Activated gamma-delta T cell treated with anti-CD3 and anti-CD28 coated beads, Interleukin-2, amount 50 U/mL, for 16 hours (primary cell): ENCODE data around the gene PRPF6.
A peak's percentile ranks its signal among the peaks of the same experiment; 100 is the strongest.

Source experiments
- DNase-seq: peaks from one replicate; pipeline ENCODE4 v3.0.0-alpha.2; 2020; ENCODE audit warnings: low read depth

The PRPF6 gene

GRCh38 chr20:63980806-63981728, at the start of gene PRPF6:
Gene PRPF6 (plus strand): TSS chr20:63981132. CDS start chr20:63981246, 114 bp downstream.
- peak; percentile 93 for DNase-seq

GRCh38 chr20:63931735-63932134, 49.2 kb upstream of the PRPF6 start:
- no peak for DNase-seq

DNA sequence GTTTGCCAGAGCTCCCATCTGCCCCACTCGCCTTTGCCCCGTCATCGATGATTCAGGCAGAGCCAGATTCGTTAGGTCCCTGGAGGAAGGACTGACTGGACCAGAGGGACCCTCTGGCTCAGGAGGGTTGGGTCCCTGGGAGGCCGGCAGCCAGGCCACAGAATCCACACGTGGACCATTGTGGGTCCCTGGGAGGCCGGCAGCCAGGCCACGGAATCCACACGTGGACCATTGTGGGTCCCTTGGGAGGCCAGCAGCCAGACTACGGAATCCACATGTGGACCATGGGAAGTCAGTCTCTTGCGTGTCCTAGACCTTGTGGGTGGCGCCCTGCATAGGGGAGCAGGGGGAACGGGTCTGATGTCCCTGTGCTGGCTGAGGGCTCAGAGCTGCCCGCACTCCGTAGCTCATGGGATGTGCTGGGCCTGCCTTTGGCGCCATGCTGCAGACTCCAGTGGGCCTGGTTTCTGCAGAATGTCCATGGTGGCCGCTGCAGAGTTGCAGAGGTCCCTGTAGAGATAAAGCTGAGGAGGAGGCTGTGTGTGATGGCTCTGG, 48.2 kb upstream of the PRPF6 start:
- DNase-seq, result no peak

DNA sequence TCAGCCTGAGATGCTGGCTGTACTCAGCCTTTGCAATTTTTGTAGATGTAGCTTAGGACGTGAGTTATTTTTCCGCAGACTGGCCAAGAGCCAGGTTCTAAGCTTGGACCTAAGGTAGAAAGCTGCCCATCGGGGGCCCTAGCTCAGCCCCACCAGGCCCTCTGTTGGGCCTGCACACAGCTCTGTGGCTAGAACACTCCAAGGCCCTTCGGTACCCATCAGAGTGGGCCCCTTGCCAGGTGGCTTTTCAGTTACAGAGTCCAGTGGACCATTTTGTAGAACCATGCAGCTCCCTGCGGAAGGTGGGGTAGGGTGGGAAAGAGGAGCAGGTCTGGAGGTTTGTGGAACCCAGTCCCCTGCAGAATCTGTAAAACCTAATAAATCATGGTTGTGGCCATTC, 47.3 kb upstream of the PRPF6 start:
- no peak for DNase-seq

DNA sequence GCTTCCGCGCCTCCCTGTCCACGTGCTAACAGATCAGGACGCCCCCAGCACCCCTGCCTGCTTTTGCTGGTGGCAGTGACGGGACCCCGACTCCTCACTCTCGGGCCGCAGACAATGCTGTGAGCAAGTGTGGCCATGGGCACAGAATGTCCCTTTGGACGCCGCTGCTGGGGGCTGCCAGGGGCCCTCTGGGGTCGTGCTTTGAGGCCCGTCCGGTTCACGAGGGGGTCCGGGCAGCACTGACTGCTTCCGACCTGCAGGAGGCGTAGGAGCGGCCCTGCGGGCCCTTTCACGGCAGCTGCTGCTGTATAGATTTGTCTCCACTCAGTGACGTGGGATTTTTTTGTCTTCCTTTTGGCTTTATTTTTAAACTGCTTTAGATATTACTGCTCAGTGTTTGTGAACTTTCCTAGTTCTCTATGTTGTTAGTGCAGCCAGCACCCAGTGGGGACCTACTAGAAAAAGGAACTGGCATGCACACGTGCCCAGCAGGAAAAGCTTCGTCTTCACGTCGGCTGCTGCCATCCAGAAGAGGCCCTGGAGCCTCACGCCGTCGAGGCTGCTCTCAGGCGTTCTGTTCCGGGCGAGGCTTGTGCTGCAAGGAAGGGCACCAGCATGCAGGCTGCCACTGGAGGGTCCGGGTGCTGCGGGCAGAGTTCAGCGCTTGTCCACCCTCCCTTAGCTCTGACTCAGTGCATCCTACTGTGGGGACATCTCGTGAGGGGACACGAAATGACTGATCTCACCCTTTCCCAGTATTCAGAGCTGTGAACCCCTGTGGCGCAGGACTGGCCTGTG, 46.5 kb upstream of the PRPF6 start:
- no peak for DNase-seq

DNA sequence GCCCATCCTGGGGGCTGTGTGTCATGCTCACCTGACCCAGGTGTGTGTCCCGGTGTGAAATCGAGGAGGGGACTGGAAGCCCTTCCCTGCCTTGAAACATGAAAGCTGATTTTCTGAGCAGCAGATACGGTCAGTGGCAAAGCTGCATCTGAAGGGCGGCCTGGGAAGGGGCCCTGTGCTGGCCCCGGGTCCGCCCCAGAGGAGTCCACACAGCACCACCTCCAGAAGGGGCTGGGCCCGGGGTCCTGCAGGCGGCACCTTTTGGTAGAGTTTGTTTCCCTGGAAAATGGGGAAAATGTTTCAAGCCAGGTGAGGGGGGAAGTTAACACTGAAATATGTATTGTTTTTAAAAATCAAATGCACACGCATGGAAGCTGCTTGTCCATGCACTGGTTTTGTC, 45.5 kb upstream of the PRPF6 start:
- DNase-seq, result no peak

GRCh38 chr20:63937596-63937995, 43.3 kb upstream of the PRPF6 start:
- DNase-seq, result no peak

DNA sequence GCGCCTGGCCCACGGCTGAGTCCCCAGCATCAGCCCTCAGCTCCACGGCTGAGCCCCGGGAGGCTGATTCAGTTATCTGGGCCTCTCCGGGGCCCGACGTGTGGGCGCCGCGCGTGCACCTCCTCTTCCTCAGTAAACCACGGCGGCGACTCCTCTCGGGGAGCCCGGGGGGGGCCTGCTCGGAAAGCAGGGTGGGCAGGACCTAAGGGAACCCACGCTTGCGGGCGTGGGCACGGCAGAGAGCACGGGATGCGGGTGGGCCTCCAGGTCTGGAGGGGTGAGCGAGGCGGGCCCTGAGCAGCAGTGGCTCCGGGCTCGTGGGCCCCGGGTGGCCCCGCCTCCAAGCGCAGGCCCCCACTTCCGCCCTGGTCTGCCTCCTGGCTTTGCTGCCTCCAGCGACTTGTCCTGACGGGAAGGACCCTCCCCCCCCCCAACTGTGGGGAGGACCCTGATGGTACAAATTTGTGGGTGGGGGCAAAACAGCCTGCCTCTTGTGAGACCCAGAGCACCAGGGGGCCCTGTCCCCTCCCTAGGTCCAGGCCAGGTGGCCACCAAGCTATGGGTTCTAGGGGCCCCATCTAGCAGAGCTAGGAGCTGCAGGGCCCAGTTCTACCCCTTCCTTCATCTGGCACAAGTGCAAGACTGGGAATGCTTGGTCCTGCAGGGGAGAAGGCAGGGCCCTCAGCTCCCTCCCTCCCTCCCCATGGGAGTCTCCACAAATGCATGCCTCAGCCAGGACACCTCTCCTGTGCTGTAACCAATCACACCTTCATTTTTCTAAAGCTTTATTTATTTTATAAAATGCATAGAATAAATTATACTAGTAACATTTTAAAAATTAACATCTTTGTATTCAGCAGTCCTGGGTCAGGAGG, 41.6 kb upstream of the PRPF6 start:
- no peak for DNase-seq

DNA sequence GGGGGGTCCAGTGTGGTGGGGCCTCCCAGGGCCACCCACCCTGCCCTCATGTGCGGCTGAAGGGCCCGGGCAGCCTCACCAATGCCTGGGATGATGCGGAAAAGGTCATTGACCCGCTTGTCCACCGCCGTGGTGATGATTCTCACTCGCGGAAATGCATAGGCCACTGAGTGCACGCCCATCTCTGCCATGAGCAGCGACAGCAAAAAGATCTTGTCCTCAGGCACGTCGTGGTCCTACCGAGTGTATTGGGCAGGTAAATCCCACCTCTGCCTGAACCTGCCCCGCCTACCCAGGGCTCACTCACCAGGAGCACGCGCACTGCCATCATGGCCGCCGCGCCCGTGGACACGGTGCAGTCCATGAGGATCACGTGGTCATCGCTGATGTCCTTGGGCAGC, 40.9 kb upstream of the PRPF6 start:
- DNase-seq, result no peak

- DNase-seq, result no peak
Observed at GRCh38 chr20:63940472-63941266, 40.3 kb upstream of the PRPF6 start.

DNA sequence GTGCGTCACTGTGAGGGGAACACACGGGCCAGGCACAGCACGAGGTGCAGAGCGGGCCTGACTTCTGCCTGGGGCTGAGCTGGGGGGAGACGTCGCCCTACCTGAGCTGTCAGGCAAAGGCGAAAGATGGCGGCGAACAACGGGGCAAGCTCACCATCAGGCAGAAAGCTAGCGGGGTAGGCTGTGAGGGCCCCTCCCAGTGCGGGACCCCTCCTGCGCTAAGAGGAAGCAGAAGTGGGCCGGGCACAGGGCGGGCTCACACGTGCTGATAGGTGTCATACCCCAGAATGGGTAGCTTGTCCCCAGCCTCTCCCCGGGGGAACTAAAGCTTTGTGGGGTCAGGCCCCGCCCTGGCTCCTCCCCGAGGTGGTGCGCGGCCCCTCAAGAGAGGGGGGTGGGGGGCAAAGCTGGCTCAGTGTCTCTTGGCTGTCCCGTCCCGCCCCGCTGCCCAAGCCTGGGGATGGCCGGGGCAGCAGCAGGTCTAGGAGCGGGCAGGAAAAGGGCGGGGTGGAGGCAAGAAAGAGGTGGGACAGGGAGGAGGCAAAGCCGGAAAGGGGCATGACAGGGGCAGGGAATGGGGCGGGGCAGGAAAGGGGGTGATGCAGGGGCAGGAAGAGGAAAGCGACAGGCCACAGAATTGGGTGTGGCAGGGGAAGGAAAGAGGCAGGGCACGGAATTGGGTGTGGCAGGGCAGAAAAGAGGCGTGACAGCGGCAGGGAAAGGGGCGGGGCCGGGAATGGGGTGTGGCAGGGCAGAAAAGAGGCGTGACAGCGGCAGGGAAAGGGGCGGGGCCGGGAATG, 39.5 kb upstream of the PRPF6 start:
- DNase-seq, result peak; percentile 52

- no peak for DNase-seq
Observed at GRCh38 chr20:63942250-63942951, 38.5 kb upstream of the PRPF6 start.

GRCh38 chr20:63942969-63943807, 37.7 kb upstream of the PRPF6 start:
- no peak for DNase-seq

DNA sequence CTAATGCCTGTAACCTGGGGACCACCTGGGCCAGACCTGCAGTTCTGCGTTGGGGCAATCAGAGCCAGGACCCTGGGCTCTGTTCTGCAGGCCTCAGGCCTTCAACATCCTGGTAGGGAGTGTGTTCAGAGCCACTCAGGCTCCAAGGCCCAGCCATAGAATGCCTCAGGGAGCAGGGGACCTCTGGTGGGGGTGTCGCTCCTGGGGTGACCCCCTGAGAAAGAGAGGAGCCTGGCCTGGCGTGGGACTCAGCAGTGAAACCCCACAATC, 37.2 kb upstream of the PRPF6 start:
- DNase-seq, result no peak

- no peak for DNase-seq
Observed at GRCh38 chr20:63944078-63944941, 36.6 kb upstream of the PRPF6 start.

DNA sequence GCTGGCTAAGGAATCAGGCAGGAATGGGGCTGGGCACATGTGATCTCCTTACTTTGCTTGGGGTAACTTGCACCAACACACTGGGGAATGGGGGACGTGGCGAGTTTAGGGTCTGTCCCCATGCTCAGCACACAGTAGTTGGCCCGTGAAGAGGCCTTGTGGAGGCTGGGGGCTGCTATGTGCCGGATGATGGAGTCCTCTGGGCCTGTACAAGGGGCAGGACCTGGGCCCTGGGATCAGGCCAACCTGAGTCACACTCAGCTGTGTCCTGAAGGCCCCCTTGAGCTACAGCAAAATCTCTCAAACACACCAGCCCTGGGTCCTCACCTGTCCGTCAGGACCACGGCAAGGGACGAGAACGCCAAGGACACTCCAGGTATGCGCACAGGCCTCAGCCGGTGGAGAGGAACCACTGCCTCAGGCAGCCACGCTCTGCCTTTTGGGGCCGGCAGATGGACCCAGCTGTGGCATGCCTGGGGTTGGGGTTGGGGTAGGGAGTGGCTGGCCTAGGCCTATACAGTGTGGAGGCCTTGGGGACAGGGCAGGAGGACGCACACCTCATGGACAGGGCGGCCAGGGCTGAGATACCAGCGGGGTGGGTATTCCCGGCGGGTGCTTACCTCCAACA, 35.8 kb upstream of the PRPF6 start:
- no peak for DNase-seq
